Measurements from ENCODE around the gene P3H2.

The P3H2 gene

DNA sequence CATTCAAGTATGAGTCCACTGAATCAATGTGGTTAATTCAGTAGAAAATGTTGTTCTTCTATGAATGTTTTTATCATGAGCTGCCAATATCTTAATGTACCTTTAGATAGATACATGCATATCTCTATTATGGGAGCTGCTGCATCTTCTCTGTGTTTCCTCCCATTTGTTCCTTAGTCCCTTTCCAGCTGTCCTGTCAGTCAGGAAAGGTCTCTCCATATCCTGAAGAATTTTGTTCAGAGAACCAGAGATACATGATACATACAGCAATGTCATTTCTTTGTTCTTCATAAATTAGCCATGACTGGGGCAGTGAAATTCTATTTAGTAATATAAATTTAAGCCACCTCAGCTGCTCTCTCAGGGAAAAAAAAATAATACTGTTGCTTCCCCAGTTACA lies 103.7 kb downstream of the P3H2 start:
- DNase-seq (ENCODE audit: low spot score), result no peak

DNA sequence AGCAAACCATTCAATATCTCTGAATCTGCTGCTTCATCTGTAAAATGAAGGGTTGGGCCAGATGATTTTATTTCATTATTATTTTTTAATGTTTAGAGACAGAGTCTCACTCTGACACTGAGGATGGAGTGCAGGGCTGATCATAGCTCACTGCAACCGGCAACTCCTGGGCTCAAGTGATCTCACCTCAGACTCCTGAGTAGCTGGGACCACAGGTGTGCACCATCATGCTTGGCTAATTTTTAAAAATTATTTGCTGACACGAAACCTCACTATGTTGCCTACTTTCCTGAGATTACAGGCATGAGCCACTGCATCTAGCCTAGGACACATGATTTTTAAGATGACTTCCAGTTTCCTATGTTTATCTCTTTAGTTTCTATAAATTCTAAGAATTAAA lies 105.8 kb downstream of the P3H2 start:
- no peak for DNase-seq (ENCODE audit: low spot score)

DNA sequence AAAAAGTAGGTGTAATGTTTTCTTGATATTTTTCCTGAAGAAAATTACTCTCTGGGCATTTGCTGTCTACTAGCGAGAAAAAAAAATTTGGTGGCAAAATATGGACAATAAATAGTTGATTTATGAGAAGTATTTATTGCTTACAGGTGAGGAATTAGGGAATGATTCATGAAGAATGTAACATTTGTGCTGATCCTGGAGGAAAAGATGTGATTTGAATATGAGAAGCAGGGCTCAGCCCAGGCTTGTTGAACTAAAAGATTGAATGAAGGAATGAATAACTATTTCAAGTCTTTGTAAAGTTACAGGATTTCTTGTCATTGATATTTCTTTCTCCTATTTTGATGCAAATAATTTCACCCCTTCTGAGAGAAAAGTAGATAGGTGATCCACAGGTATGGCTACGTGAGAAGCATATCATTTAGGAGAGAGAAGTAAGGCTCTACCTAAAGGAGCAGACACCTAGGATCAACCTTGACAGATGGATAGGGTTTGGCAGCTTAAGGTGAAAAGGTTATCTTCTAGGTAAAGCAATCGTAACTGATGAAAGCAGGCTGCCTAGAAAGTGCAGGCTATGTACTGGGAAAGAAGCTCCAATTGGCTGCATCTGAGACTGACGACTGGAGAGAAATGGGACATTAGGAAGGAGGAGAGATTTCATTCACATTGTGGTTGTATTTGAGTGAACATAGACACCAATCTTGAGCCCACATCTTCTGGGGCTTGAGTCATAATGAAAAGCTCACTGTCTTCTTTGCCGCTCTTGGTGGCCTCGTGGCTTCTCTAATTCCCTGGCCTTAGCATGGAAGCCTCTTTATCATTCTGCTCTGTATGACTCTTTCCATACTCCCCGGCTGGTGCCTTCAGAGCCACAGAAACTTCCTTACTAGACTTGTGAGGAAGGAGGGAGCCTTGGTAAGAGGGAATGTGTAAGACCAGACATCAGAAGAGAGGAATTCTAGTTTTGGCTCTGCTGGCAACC lies 106.5 kb downstream of the P3H2 start:
- no peak for DNase-seq (ENCODE audit: low spot score)

DNA sequence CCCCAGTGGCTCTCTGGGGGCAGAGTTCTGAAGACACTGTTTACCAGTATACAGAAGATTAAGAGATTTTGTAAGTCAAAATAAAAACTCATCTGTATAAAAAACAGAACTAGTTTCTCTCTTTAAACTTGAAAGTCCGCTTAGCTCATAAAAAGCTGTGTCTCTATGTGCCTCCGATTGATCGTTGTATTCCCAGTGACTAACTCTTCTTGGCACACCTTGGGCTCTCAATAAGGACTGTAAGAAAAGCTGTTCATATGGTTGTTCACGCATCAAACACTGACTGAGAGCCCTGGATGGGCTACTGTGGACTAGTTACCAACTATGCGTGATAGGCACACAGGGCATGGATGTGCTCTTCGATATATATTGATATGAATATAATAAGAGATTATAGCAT lies 107.9 kb downstream of the P3H2 start:
- DNase-seq (ENCODE audit: low spot score), result no peak

DNA sequence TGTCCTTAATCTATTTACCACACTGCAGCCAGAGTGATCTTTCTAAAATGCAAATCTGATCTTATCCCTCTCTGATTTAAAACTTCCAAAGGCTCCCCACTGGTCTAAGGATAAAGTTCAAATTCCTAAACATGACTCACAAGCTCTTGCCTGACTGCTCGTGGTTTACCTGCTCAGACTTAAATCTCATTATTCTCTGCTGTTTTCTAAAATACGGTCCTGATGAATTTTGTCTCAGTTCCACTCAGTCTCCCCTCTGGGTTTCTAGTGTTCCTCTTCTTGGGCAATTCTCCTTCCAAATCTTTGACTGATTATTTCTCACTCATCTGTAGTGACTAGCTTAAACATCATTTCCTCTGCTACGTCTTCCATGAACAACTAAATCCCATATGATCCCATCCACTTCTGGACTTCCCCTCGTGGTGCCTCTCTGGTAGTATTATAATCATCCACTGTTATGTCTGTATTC lies 108.3 kb downstream of the P3H2 start:
- no peak for DNase-seq (ENCODE audit: low spot score)

DNA sequence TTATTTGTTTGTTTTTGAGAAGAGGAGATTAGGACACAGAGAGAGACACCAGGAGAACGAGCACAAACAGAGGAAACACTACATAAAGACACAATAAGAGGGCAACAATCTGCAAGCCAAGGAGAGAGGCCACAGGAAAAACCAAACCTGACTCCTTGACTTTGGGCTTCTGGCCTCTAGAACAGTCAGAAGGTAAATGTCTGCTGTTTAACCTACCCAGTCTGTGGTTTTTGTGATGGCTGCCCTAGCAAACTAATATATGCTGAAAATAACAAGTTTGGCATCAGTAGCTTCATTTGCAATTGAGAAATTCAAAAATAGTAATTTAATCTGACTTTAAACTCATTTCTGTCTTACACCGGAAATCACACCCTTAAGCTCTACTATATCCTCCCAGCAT lies 110.2 kb downstream of the P3H2 start:
- no peak for DNase-seq (ENCODE audit: low spot score)

DNA sequence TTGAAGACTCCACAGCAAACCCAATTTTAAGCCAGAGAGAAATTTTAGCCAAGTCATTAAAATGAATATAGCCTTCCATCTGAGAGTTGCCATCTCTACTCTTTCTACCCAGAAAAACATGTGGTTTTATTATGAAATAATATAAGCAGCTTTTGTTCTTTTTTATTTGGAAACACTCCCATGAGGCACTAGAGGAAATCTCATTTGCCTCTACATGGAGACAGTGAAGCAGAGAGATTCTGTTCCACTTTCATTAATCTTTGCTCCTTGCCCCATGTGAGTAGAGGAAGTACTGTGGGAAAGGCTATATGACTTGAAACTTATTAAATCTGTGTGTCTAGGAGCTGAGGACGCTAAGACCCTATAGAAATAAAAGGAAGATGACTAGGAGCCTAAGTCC lies 111.1 kb downstream of the P3H2 start:
- no peak for DNase-seq (ENCODE audit: low spot score)

DNA sequence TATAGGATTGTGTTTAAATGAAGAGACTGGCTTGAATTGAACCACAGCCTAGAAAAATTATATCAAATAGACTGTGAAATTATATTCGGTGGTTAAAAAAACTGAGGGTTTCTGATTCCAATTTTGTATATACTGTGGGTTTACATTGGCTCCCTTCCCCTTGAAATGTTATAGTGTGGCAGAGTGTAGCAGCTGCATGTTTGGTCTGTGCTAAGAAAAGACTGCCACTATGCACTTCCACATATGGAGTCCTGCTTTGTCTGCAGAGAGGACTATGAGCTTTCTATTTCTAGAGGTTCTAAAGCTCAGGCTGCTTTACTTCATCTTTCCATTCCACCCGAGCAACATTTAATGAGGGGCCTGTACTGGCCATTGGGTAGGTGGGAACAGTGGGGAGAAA lies 112.3 kb downstream of the P3H2 start:
- DNase-seq (ENCODE audit: low spot score), result no peak

DNA sequence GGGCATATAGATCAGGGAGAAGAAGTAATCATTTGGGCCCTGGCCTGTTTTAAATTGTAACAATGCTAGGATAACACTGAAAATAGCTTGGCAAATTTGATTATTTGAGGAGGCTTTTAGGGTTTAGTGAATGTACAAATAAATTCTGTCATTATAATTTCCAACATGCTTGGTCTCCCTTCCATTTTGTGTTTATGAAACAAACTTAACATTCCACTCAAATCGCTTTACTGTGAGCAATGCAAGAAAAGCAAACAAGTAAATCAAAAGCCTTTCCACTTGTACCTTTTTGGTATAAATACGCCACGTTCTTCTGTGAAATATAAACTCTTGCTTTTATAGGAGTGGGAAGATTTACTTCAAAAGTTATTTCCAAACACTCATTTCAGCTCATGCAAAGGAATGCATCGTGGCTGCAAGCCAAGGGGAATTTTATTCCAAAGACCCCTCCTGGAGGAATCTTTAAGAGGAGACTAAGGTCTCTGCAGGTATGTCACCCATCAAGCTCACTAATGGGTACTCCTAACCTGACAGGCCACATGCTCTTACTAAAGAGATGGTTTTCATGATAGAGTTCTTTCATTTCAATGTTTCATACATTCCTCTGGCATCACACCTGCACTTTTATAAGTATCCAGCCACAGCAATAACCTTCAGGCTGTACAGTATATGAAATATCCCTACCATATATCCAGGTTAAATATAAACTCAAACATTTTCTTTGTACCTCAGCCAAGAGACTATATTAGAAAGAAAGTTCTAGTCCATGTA lies 115.2 kb downstream of the P3H2 start:
- no peak for DNase-seq (ENCODE audit: low spot score)

DNA sequence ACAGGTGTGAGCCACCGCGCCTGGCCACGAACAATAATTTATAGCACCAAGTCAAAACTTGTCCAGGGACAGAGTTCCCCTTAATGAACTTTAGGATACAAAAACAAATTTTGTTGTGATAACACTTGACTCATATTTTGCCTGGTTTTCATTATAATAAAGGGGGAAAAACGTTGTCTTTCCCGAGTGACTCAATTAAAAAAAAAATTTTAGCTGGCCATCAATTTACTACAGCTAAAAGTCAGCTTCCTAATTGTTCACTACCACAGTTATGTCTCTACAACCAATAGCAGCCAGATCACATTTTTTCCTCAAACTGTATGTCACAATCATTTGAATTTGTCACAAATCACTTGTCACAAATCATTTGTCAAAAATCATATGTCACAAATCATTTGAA lies 116.0 kb downstream of the P3H2 start:
- DNase-seq (ENCODE audit: low spot score), result no peak

DNA sequence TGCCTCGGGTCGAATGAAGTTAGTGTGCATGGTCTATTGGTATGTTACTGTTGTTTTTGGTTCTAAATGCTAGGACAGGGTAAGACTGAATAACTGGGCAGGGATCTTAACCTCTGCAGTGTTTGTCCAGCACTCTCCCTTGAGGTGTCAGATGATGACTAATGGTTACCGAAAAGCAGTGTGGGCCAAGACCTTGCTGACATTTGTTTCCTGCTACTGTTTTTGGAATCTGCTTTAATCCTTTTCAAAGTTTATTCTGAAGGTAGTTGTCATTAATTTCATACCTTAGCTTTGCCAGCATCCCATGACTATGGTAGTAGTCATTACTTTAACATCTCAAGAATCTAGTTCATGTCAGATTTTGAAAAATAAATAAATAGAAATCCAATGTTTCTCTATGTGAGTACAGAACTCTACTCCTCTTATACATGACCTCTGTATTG lies 117.0 kb downstream of the P3H2 start:
- no peak for DNase-seq (ENCODE audit: low spot score)

DNA sequence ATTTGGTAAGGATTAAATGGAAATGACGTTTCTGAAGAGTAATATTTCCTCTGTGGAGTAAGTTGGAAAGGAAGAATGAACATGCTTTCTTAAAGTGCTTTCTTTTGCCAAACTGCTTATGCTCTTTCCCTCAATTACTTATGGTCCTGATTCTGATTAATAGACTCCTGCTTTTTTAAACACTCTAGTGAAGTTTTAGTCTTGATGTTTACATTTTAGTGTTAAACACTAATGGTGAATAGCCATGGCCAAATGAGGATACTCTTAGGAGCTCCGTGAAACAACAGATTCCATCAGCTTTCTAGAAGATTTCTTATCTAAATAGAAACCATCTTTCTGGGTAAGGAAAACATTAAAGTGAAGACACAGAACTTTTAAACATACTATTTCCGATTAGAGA lies 117.6 kb downstream of the P3H2 start:
- no peak for DNase-seq (ENCODE audit: low spot score)

DNA sequence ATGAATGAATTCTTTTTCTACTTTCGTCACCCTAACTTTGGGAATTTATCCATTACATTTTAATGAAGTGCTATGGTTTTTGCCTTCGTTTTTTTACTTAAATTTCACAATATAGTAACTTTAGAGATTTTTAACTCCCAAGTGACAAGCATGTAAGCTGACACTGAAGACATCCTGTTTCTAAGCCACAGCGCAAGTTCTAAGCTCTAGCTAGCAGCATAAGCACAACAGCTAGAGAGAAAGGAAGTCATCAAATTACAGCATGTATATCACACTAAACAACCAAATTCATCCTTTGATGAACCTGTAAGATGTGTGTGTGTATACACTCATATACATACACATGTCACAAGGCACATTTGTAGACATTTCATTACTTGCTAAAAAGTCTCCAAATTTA lies 119.3 kb downstream of the P3H2 start:
- no peak for DNase-seq (ENCODE audit: low spot score)

DNA sequence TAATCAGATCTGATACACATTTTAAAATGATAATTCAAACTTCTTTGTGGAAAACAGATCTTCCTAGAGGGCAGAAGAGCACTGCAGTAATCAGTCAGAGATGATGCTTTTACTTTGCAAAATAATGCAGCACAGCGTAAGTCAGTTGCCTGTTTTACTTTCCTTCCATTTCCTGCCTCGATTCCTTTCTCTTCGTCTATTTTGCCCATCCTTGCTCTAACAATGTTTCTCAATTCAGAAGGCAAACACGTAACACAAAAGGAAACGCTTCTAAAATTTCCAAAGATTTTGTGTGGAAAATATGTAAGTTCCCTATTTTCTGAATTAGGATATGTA lies 119.9 kb downstream of the P3H2 start:
- no peak for DNase-seq (ENCODE audit: low spot score)

DNA sequence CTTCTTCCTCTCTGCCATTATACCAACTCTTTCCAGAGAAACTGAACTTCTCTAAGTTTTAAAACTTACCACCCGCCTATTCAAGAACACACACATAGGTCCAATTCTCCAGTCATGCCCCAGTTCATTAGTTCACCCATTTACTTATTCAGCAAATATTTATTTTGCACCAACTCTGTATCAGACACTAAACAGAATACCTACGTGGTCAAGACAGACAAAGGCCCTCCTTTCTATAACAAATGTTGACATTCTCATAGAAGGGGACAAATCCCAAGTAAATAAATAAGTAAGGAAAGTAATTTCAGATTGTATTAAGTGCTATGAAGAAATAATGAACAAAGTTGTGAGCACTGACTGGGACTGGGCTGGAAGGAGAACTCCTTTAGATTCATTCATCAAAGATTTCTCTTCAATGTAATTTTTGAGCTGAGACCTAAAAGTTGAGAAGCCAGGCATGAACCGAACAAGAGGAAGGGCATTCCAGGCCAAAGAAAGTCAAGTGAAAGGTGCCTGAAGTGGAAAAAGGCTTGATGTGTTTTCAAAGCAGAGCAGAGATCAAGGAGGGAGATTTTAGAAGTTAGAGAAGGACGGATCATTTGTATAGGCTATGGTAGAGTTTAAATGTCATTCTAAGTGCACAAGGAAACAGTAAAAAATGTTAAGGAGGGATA lies 120.4 kb downstream of the P3H2 start:
- no peak for DNase-seq (ENCODE audit: low spot score)

DNA sequence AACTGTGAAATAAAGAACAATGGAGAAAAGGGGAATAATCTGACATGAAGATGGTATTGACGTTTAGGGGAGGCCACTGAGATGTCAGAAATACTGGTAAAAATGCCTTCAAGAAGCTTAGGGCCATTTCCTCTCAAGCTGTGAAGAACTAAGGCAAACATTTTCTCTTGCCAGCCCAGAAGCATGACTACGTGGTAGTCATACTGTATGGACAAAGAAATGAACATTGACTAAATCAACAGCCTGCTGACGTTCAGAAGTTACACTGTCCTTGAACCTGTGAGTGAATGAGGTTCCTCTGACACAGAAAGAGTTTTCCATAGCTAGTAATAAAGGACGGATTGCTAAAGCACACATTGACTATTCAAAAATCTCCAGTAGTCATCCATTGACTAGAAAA lies 121.0 kb downstream of the P3H2 start:
- no peak for DNase-seq (ENCODE audit: low spot score)

DNA sequence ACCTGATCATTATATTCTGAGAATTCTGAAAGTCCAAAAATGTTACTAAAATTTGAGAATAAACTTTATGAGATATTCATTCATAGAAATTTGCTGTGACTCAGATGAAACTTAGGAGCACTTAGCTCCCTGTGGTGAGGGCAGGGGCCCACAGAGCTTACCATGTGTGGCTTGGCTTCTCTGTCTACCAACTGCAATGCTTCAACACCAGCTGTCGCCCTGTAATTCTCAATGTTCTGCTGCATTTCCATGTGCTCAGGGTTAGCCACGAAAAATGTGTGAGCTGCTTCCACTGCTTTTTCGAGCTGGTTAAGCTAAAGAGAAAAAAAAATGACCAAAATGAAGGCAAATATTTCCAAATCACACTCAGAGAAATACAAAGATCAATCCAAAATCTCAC lies 125.6 kb downstream of the P3H2 start:
- no peak for DNase-seq (ENCODE audit: low spot score)

DNA sequence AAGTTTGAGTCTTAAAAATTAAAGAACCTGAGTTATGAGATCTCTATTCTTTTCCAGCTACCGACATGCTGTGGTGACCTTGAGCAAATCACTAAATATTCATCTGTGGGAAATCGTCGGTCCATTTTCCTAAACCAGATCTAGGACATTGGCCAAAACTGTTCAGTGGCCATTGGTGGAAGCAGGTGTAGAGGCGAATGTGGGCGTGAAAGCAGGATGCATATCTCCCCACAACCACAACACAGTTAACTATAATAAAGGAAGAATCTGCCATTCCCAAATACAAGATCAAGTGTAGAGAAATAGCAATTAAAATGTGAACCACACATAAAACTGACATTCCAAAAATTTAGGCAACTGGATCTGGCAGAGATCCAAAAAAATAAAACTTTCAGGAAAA lies 129.9 kb downstream of the P3H2 start:
- no peak for DNase-seq (ENCODE audit: low spot score)

DNA sequence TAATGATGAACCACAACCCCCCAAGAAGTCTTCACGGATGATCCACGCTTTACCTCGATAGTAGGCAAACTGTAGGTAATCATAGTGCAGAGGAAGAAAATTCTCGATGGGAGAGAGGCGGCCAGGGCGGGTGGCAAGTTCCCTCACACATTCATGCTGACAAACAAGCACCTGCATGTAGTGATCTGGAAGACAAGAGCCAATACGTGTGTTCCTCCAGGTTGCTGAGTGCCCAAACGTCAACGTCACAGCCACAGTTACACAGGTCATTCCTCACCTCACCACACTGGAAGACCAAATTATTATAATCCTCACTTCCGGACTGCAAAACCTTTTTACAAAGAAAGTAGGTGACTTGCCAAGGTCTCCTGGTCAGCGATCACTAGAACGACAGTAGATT lies 131.8 kb downstream of the P3H2 start:
- DNase-seq (ENCODE audit: low spot score), result no peak

DNA sequence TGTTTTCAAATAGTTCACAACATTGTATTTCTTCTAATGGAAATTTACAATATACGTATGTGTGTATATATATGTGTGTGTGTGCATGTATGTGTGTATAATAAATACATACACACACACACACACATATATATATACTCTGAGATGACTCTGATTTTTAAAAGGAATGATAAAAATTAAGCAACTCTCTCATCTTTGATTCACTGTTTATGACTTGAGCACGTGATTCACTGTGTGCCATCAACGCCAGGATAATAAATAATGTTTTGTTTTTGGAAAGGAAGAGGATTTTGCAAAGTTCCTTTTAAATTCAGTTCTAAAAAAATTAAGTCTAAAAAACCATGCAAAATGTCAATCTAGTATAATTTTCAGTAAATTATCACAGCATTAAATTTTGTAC lies 132.4 kb downstream of the P3H2 start:
- no peak for DNase-seq (ENCODE audit: low spot score)

DNA sequence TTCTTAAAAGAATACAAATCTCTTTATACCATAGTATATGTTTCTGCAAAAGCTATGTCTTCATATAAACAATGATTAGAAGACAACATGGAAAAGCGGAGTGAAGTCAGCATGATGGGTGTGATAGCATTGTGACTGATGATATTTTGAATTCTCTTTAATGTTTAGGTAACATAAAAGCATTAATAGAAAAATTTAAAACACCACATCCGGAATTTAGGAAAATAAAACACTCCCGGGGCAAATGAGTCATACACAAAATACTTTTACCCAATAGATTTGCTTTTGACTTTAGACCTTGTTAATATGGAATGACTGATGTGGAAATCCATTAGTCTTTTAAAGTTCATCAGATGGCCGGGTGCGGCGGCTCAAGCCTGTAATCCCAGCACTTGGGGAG lies 134.7 kb downstream of the P3H2 start:
- no peak for DNase-seq (ENCODE audit: low spot score)

DNA sequence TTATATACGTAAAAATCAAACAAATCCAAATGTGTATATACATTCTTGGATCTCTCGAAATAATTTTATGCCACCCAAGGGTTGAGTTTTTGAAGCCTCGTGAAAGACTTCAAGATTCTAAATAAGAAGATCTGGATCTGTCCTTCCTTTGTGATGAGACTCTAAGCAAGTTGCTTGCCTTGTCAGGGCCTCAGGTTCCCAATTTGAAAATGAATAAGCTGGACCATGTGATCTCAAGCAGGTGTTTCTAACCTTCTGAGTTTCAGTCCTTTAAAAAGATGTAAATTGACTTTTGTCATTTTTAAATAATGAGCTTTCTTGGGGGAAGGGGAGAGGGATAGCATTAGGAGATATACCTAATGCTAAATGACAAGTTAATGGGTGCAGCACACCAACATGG lies 137.1 kb downstream of the P3H2 start:
- DNase-seq (ENCODE audit: low spot score), result no peak
